GM23338 (cell line): Measurements from ENCODE around the gene ACSM4. TPM values are rescaled to one million over a fixed set of nuclear protein-coding genes. Genes with fewer than 3 reads are reported as not detected.

Experiments
- ATAC-seq: fragments of 200-7000 bp; cut with Tn5 transposase; 3 replicates; pipeline ENCODE4 v1.9.1; 2020
- DNase-seq: peaks from one replicate; pipeline ENCODE4 v3.0.0-alpha.2; 2015; ENCODE audit warnings: low spot score
- H2AFZ ChIP-seq: fragments of 200-600 bp; sonication (generic); 2 replicates; pipeline ENCODE4 v1.8.0; 2016; ENCODE audit warnings: antibody characterized with exemption, mild to moderate bottlenecking, moderate library complexity
- H3F3A ChIP-seq: fragments of 200-600 bp; sonication (generic); replicated peaks from 2 replicates; pipeline ENCODE4 v1.8.0; 2017; ENCODE audit warnings: antibody characterized with exemption, mixed run types, low read depth
- H3K27ac ChIP-seq: fragments of 200-600 bp; sonication (generic); 2 replicates; pipeline ENCODE4 v1.6.1; 2016; ENCODE audit warnings: low read depth
- H3K27me3 ChIP-seq: fragments of 200-600 bp; sonication (generic); 2 replicates; pipeline ENCODE4 v1.8.0; 2016; ENCODE audit warnings: mild to moderate bottlenecking, mixed run types, moderate library complexity; ENCODE audit not compliant: insufficient read depth
- H3K36me3 ChIP-seq: fragments of 200-600 bp; sonication (generic); 2 replicates; pipeline ENCODE4 v1.8.0; 2016; ENCODE audit warnings: mild to moderate bottlenecking; ENCODE audit not compliant: insufficient read depth
- H3K4me1 ChIP-seq: fragments of 200-600 bp; sonication (generic); 2 replicates; pipeline ENCODE4 v1.8.0; 2016; ENCODE audit warnings: mild to moderate bottlenecking, moderate library complexity; ENCODE audit not compliant: insufficient read depth
- H3K4me2 ChIP-seq: fragments of 200-600 bp; sonication (generic); 2 replicates; pipeline ENCODE4 v1.7.1; 2017; ENCODE audit warnings: mixed run types
- H3K4me3 ChIP-seq: fragments of 200-600 bp; sonication (generic); 2 replicates; pipeline ENCODE4 v1.6.1; 2016; ENCODE audit warnings: mixed run types
- H3K79me2 ChIP-seq: fragments of 200-600 bp; sonication (generic); replicated peaks from 2 replicates; pipeline ENCODE4 v1.8.0; 2017; ENCODE audit warnings: mild to moderate bottlenecking; ENCODE audit not compliant: insufficient read depth
- H3K9me2 ChIP-seq: fragments of 200-600 bp; sonication (generic); 2 replicates; pipeline ENCODE4 v1.8.0; 2017; ENCODE audit not compliant: insufficient read depth
- H4K20me1 ChIP-seq: fragments of 200-600 bp; sonication (generic); replicated peaks from 2 replicates; pipeline ENCODE4 v1.8.0; 2017; ENCODE audit warnings: mild to moderate bottlenecking; ENCODE audit not compliant: insufficient read depth
- H3K27ac Mint-ChIP-seq: 2 replicates; pipeline ENCODE4 v1.8.0; 2020; ENCODE audit warnings: inconsistent platforms, mild to moderate bottlenecking, moderate library complexity, mixed read lengths
- H3K27me3 Mint-ChIP-seq: 3 replicates; pipeline ENCODE4 v1.8.0; 2022; ENCODE audit warnings: low read depth, mild to moderate bottlenecking, moderate library complexity, mixed read lengths, inconsistent platforms; ENCODE audit not compliant: insufficient read depth, poor library complexity
- H3K36me3 Mint-ChIP-seq: 3 replicates; pipeline ENCODE4 v1.8.0; 2021; ENCODE audit warnings: low read depth, mild to moderate bottlenecking, inconsistent platforms, moderate library complexity, mixed read lengths
- H3K4me1 Mint-ChIP-seq: 3 replicates; pipeline ENCODE4 v1.8.0; 2020; ENCODE audit warnings: mild to moderate bottlenecking, inconsistent platforms, mixed read lengths
- H3K4me3 Mint-ChIP-seq: 3 replicates; pipeline ENCODE4 v1.8.0; 2021; ENCODE audit warnings: moderate library complexity, mild to moderate bottlenecking, inconsistent platforms, mixed read lengths
- H3K9me3 Mint-ChIP-seq: 3 replicates; pipeline ENCODE4 v1.8.0; 2020; ENCODE audit warnings: moderate library complexity, mild to moderate bottlenecking, inconsistent platforms, mixed read lengths
- CREB1 ChIP-seq: fragments of 250-450 bp; sonication (Bioruptor Pico); IDR thresholded peaks from 2 replicates; pipeline ENCODE4 v1.5.0; 2020; ENCODE audit warnings: low read depth, mild to moderate bottlenecking, moderate library complexity
- EZH2 ChIP-seq: fragments of 200-600 bp; sonication (generic); IDR thresholded peaks from one replicate; pipeline ENCODE4 v1.8.0; 2017; ENCODE audit warnings: antibody characterized with exemption, mild to moderate bottlenecking, low read depth; ENCODE audit not compliant: unreplicated experiment
- JUNB ChIP-seq: IDR thresholded peaks from one replicate; pipeline ENCODE4 v1.6.1; 2016; ENCODE audit warnings: antibody characterized with exemption; ENCODE audit not compliant: unreplicated experiment
- POLR2AphosphoS5 ChIP-seq: IDR thresholded peaks from 2 replicates; pipeline ENCODE4 v1.6.1; 2016; ENCODE audit warnings: antibody characterized with exemption, low read depth
- STAT1 ChIP-seq: IDR thresholded peaks from one replicate; pipeline ENCODE4 v1.6.1; 2016; ENCODE audit warnings: antibody characterized with exemption; ENCODE audit not compliant: unreplicated experiment
- ZNF331 ChIP-seq: fragments of 250-450 bp; sonication (Bioruptor Pico); IDR thresholded peaks from 2 replicates; pipeline ENCODE4 v1.5.0; 2020; ENCODE audit warnings: low read depth, mild to moderate bottlenecking, moderate library complexity
- polyA plus RNA-seq: library from polyadenylated mRNA; unstranded; fragments of >200 nt; fragmentation: Nextera tagmentation; extraction: Ambion mirVana; gene quantifications from 2 replicates; pipeline ENCODE4 v1.2.1, GENCODE V29; 2016
- total RNA-seq: library from RNA; depleted of rRNA; stranded (reverse); fragments of >200 nt; shearing (Covaris generic); gene quantifications from 2 replicates; pipeline ENCODE4 v1.2.3, GENCODE V29; 2014
- TF ChIP-seq, protein P1 (sequence below): IDR thresholded peaks from one replicate; pipeline ENCODE4 v1.6.1; 2018; ENCODE audit warnings: antibody characterized with exemption; ENCODE audit not compliant: unreplicated experiment
- TF ChIP-seq, protein P2 (sequence below), 2 experiments: fragments of 200-600 bp in 1 of 2; sonication (generic) in 1 of 2; conservative IDR thresholded peaks; 2 replicates each; pipeline versions ENCODE4 v1.5.1 to v1.6.1; 2016 to 2017; ENCODE audit warnings: antibody characterized with exemption in 2 of 2, low read depth in 2 of 2, mild to moderate bottlenecking in 2 of 2, moderate library complexity in 1 of 2

Gene ACSM4
- total and polyA plus RNA-seq, 2 experiments from 2014 or later = not detected

DNA sequence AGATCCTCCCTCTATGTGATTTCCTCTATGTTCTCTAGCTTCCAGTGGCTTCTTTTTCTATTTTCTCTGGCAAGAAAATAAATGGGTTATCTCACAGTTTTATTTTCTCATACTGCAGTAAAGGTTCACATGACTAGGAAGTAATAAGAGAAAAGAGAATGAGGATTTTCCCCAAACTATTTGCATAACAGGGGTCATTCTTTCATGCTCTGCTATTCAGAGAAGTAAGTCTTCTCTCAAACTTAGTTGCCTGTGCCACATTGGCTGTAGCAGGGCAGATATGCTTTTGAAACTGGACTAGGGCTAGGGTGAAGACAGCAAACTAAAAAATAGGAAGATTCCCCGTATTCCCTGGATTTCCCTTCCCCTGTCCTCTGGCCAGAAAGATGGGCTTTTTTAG lies 57.4 kb downstream of the ACSM4 start:
- ATAC-seq (no peak), DNase-seq (no peak)
- Histone ChIP-seq H3K4me2 (no peak overlapping the region), H3F3A (no peaks in the 10 kb centered on the region), H3K9me2 (no peaks in the 10 kb centered on the region), H2AFZ (no peak overlapping the region), H3K27ac (no peak overlapping the region), H4K20me1 (no peaks in the 10 kb centered on the region), H3K36me3 (no peaks in the 10 kb centered on the region), H3K4me1 (no peaks in the 10 kb centered on the region), H3K27me3 (no peaks in the 10 kb centered on the region), H3K79me2 (no peaks in the 10 kb centered on the region), H3K4me3 (no peak overlapping the region)
- Mint-ChIP-seq H3K36me3 (no peaks in the 10 kb centered on the region), H3K4me1 (no peaks in the 10 kb centered on the region), H3K27me3 (no peaks in the 10 kb centered on the region), H3K9me3 (peaks cover 5% of the 10 kb centered on the region; the same call in 1 of the 3 replicates), H3K27ac (no peak overlapping the region), H3K4me3 (no peak overlapping the region)
- TF ChIP-seq, protein P1, sequence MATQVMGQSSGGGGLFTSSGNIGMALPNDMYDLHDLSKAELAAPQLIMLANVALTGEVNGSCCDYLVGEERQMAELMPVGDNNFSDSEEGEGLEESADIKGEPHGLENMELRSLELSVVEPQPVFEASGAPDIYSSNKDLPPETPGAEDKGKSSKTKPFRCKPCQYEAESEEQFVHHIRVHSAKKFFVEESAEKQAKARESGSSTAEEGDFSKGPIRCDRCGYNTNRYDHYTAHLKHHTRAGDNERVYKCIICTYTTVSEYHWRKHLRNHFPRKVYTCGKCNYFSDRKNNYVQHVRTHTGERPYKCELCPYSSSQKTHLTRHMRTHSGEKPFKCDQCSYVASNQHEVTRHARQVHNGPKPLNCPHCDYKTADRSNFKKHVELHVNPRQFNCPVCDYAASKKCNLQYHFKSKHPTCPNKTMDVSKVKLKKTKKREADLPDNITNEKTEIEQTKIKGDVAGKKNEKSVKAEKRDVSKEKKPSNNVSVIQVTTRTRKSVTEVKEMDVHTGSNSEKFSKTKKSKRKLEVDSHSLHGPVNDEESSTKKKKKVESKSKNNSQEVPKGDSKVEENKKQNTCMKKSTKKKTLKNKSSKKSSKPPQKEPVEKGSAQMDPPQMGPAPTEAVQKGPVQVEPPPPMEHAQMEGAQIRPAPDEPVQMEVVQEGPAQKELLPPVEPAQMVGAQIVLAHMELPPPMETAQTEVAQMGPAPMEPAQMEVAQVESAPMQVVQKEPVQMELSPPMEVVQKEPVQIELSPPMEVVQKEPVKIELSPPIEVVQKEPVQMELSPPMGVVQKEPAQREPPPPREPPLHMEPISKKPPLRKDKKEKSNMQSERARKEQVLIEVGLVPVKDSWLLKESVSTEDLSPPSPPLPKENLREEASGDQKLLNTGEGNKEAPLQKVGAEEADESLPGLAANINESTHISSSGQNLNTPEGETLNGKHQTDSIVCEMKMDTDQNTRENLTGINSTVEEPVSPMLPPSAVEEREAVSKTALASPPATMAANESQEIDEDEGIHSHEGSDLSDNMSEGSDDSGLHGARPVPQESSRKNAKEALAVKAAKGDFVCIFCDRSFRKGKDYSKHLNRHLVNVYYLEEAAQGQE = no peak
- TF ChIP-seq EZH2 = no peak
- no peak for TF ChIP-seq STAT1
- TF ChIP-seq, protein P2, sequence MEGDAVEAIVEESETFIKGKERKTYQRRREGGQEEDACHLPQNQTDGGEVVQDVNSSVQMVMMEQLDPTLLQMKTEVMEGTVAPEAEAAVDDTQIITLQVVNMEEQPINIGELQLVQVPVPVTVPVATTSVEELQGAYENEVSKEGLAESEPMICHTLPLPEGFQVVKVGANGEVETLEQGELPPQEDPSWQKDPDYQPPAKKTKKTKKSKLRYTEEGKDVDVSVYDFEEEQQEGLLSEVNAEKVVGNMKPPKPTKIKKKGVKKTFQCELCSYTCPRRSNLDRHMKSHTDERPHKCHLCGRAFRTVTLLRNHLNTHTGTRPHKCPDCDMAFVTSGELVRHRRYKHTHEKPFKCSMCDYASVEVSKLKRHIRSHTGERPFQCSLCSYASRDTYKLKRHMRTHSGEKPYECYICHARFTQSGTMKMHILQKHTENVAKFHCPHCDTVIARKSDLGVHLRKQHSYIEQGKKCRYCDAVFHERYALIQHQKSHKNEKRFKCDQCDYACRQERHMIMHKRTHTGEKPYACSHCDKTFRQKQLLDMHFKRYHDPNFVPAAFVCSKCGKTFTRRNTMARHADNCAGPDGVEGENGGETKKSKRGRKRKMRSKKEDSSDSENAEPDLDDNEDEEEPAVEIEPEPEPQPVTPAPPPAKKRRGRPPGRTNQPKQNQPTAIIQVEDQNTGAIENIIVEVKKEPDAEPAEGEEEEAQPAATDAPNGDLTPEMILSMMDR (conservative IDR thresholded peaks at IDR 0.05; ENCODE audit: low read depth in 2 of 2) = no peak
- TF ChIP-seq JUNB = no peak
- no peak for TF ChIP-seq POLR2AphosphoS5
- TF ChIP-seq ZNF331 (CRISPR knock-in tag) = no peak
- no peak for TF ChIP-seq CREB1 (CRISPR knock-in tag)

DNA sequence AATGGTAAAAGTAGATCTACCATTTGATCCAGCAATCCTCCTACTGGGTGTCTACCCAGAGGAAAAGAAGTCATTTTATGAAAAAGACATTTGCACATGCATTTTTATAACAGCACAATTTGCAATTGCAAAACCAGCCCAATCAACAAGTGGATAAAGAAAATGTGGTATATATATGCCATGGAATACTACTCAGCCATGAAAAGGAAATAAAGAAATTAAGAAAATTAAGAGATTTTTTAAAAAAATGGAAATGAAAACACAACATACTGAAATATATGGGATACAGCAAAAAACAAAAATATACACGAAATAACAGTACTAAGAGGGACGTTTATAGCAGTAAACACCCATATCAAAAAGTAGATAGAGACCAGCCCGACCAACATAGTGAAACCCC lies 58.9 kb downstream of the ACSM4 start:
- Mint-ChIP-seq H3K27me3 (no peaks in the 10 kb centered on the region), H3K36me3 (no peaks in the 10 kb centered on the region), H3K4me3 (no peak overlapping the region), H3K9me3 (peaks cover 5% of the 10 kb centered on the region; the same call in 1 of the 3 replicates), H3K4me1 (no peaks in the 10 kb centered on the region), H3K27ac (no peak overlapping the region)
- Histone ChIP-seq H3K9me2 (no peaks in the 10 kb centered on the region), H3K4me1 (no peaks in the 10 kb centered on the region), H3K79me2 (no peaks in the 10 kb centered on the region), H2AFZ (no peak overlapping the region), H3K36me3 (no peaks in the 10 kb centered on the region), H3F3A (no peaks in the 10 kb centered on the region), H4K20me1 (no peaks in the 10 kb centered on the region), H3K4me3 (no peak overlapping the region), H3K4me2 (no peak overlapping the region), H3K27me3 (no peaks in the 10 kb centered on the region), H3K27ac (no peak overlapping the region)
- ATAC-seq = no peak
- DNase-seq = no peak
- TF ChIP-seq, protein P1 = no peak
- TF ChIP-seq JUNB (no peak), ZNF331 (CRISPR knock-in tag) (no peak), POLR2AphosphoS5 (no peak)
- TF ChIP-seq, protein P2 (conservative IDR thresholded peaks at IDR 0.05; ENCODE audit: low read depth in 2 of 2) = no peak
